GM23338 (cell line): ENCODE results near the gene UBE2E2. TPM values are rescaled to one million over a fixed set of nuclear protein-coding genes. Genes with fewer than 3 reads are reported as not detected.

ENCODE experiments used
- ATAC-seq: fragments of 200-7000 bp; cut with Tn5 transposase; 3 replicates; pipeline ENCODE4 v1.9.1; 2020
- DNase-seq: peaks from one replicate; pipeline ENCODE4 v3.0.0-alpha.2; 2015; ENCODE audit warnings: low spot score
- H2AFZ ChIP-seq: fragments of 200-600 bp; sonication (generic); 2 replicates; pipeline ENCODE4 v1.8.0; 2016; ENCODE audit warnings: antibody characterized with exemption, mild to moderate bottlenecking, moderate library complexity
- H3F3A ChIP-seq: fragments of 200-600 bp; sonication (generic); replicated peaks from 2 replicates; pipeline ENCODE4 v1.8.0; 2017; ENCODE audit warnings: antibody characterized with exemption, mixed run types, low read depth
- H3K27ac ChIP-seq: fragments of 200-600 bp; sonication (generic); 2 replicates; pipeline ENCODE4 v1.6.1; 2016; ENCODE audit warnings: low read depth
- H3K27me3 ChIP-seq: fragments of 200-600 bp; sonication (generic); 2 replicates; pipeline ENCODE4 v1.8.0; 2016; ENCODE audit warnings: mild to moderate bottlenecking, mixed run types, moderate library complexity; ENCODE audit not compliant: insufficient read depth
- H3K36me3 ChIP-seq: fragments of 200-600 bp; sonication (generic); 2 replicates; pipeline ENCODE4 v1.8.0; 2016; ENCODE audit warnings: mild to moderate bottlenecking; ENCODE audit not compliant: insufficient read depth
- H3K4me1 ChIP-seq: fragments of 200-600 bp; sonication (generic); 2 replicates; pipeline ENCODE4 v1.8.0; 2016; ENCODE audit warnings: mild to moderate bottlenecking, moderate library complexity; ENCODE audit not compliant: insufficient read depth
- H3K4me2 ChIP-seq: fragments of 200-600 bp; sonication (generic); 2 replicates; pipeline ENCODE4 v1.7.1; 2017; ENCODE audit warnings: mixed run types
- H3K4me3 ChIP-seq: fragments of 200-600 bp; sonication (generic); 2 replicates; pipeline ENCODE4 v1.6.1; 2016; ENCODE audit warnings: mixed run types
- H3K79me2 ChIP-seq: fragments of 200-600 bp; sonication (generic); replicated peaks from 2 replicates; pipeline ENCODE4 v1.8.0; 2017; ENCODE audit warnings: mild to moderate bottlenecking; ENCODE audit not compliant: insufficient read depth
- H3K9me2 ChIP-seq: fragments of 200-600 bp; sonication (generic); 2 replicates; pipeline ENCODE4 v1.8.0; 2017; ENCODE audit not compliant: insufficient read depth
- H4K20me1 ChIP-seq: fragments of 200-600 bp; sonication (generic); replicated peaks from 2 replicates; pipeline ENCODE4 v1.8.0; 2017; ENCODE audit warnings: mild to moderate bottlenecking; ENCODE audit not compliant: insufficient read depth
- H3K27ac Mint-ChIP-seq: 2 replicates; pipeline ENCODE4 v1.8.0; 2020; ENCODE audit warnings: inconsistent platforms, mild to moderate bottlenecking, moderate library complexity, mixed read lengths
- H3K27me3 Mint-ChIP-seq: 3 replicates; pipeline ENCODE4 v1.8.0; 2022; ENCODE audit warnings: low read depth, mild to moderate bottlenecking, moderate library complexity, mixed read lengths, inconsistent platforms; ENCODE audit not compliant: insufficient read depth, poor library complexity
- H3K36me3 Mint-ChIP-seq: 3 replicates; pipeline ENCODE4 v1.8.0; 2021; ENCODE audit warnings: low read depth, mild to moderate bottlenecking, inconsistent platforms, moderate library complexity, mixed read lengths
- H3K4me1 Mint-ChIP-seq: 3 replicates; pipeline ENCODE4 v1.8.0; 2020; ENCODE audit warnings: mild to moderate bottlenecking, inconsistent platforms, mixed read lengths
- H3K4me3 Mint-ChIP-seq: 3 replicates; pipeline ENCODE4 v1.8.0; 2021; ENCODE audit warnings: moderate library complexity, mild to moderate bottlenecking, inconsistent platforms, mixed read lengths
- H3K9me3 Mint-ChIP-seq: 3 replicates; pipeline ENCODE4 v1.8.0; 2020; ENCODE audit warnings: moderate library complexity, mild to moderate bottlenecking, inconsistent platforms, mixed read lengths
- CREB1 ChIP-seq: fragments of 250-450 bp; sonication (Bioruptor Pico); IDR thresholded peaks from 2 replicates; pipeline ENCODE4 v1.5.0; 2020; ENCODE audit warnings: low read depth, mild to moderate bottlenecking, moderate library complexity
- EZH2 ChIP-seq: fragments of 200-600 bp; sonication (generic); IDR thresholded peaks from one replicate; pipeline ENCODE4 v1.8.0; 2017; ENCODE audit warnings: antibody characterized with exemption, mild to moderate bottlenecking, low read depth; ENCODE audit not compliant: unreplicated experiment
- EZH2phosphoT487 ChIP-seq: fragments of 200-600 bp; sonication (generic); IDR thresholded peaks from one replicate; pipeline ENCODE4 v1.8.1; 2018; ENCODE audit warnings: antibody characterized with exemption; ENCODE audit not compliant: unreplicated experiment
- JUNB ChIP-seq: IDR thresholded peaks from one replicate; pipeline ENCODE4 v1.6.1; 2016; ENCODE audit warnings: antibody characterized with exemption; ENCODE audit not compliant: unreplicated experiment
- NANOG ChIP-seq: IDR thresholded peaks from 2 replicates; pipeline ENCODE4 v1.6.1; 2016; ENCODE audit warnings: antibody characterized with exemption, borderline replicate concordance
- POLR2AphosphoS5 ChIP-seq: IDR thresholded peaks from 2 replicates; pipeline ENCODE4 v1.6.1; 2016; ENCODE audit warnings: antibody characterized with exemption, low read depth
- STAT1 ChIP-seq: IDR thresholded peaks from one replicate; pipeline ENCODE4 v1.6.1; 2016; ENCODE audit warnings: antibody characterized with exemption; ENCODE audit not compliant: unreplicated experiment
- ZNF114 ChIP-seq: fragments of 250-450 bp; sonication (Bioruptor Pico); IDR thresholded peaks from 2 replicates; pipeline ENCODE4 v1.5.0; 2020; ENCODE audit warnings: mild to moderate bottlenecking, moderate library complexity
- ZNF331 ChIP-seq: fragments of 250-450 bp; sonication (Bioruptor Pico); IDR thresholded peaks from 2 replicates; pipeline ENCODE4 v1.5.0; 2020; ENCODE audit warnings: low read depth, mild to moderate bottlenecking, moderate library complexity
- polyA plus RNA-seq: library from polyadenylated mRNA; unstranded; fragments of >200 nt; fragmentation: Nextera tagmentation; extraction: Ambion mirVana; gene quantifications from 2 replicates; pipeline ENCODE4 v1.2.1, GENCODE V29; 2016
- total RNA-seq: library from RNA; depleted of rRNA; stranded (reverse); fragments of >200 nt; shearing (Covaris generic); gene quantifications from 2 replicates; pipeline ENCODE4 v1.2.3, GENCODE V29; 2014
- TF ChIP-seq, protein P1 (sequence below): IDR thresholded peaks from 2 replicates; pipeline ENCODE4 v1.6.1; 2016; ENCODE audit warnings: antibody characterized with exemption
- TF ChIP-seq, protein P2 (sequence below): fragments of 250-450 bp; sonication (Bioruptor Pico); IDR thresholded peaks from 2 replicates; pipeline ENCODE4 v1.5.0; 2020; ENCODE audit warnings: mild to moderate bottlenecking, moderate library complexity
- TF ChIP-seq, protein P3 (sequence below), 2 experiments: fragments of 200-600 bp in 1 of 2; sonication (generic) in 1 of 2; conservative IDR thresholded peaks; 2 replicates each; pipeline versions ENCODE4 v1.5.1 to v1.6.1; 2016 to 2017; ENCODE audit warnings: antibody characterized with exemption in 2 of 2, low read depth in 2 of 2, mild to moderate bottlenecking in 2 of 2, moderate library complexity in 1 of 2
- TF ChIP-seq, protein P4 (sequence below): IDR thresholded peaks from one replicate; pipeline ENCODE4 v1.6.1; 2018; ENCODE audit warnings: antibody characterized with exemption; ENCODE audit not compliant: unreplicated experiment

UBE2E2 gene
- total and polyA plus RNA-seq, 2 experiments from 2014 or later, result 86.9 to 169 TPM

DNA sequence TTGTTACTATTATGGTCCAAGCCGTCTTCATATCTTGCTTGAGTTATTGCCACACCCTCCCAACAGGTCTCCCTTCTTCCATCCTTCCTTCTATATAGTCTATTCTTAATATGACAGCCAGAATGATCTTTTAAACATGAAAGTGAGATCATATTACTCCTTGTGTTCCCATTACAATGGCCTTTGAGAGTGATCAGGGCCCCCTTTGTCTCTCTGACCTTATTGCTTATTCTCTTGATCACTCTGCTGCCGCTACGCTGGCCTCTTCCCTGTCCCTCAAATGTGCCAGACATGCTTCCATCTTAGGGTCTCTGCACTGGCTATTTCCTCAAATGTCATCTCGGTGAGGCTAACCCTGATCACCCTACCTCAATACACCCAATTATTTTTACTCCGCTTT, 38.1 kb downstream of the UBE2E2 start:
- Histone ChIP-seq H3F3A (no peaks in the 10 kb centered on the region), H2AFZ (no peak overlapping the region), H3K27ac (no peak overlapping the region), H3K4me1 (peaks cover 40% of the 10 kb centered on the region), H3K36me3 (no peaks in the 10 kb centered on the region), H3K4me3 (no peak overlapping the region), H3K9me2 (no peaks in the 10 kb centered on the region), H3K4me2 (no peak overlapping the region), H3K79me2 (peaks cover 94% of the 10 kb centered on the region), H3K27me3 (no peaks in the 10 kb centered on the region), H4K20me1 (peaks cover 3% of the 10 kb centered on the region; the same call in 1 of the 2 replicates)
- H3K4me3 Mint-ChIP-seq, result no peak overlapping the region
- no peaks in the 10 kb centered on the region for H3K9me3 Mint-ChIP-seq
- TF ChIP-seq CREB1 (CRISPR knock-in tag) (no peak), EZH2 (no peak), ZNF331 (no peak), EZH2phosphoT487 (no peak), POLR2AphosphoS5 (no peak), JUNB (no peak), ZNF114 (no peak), NANOG (no peak), STAT1 (no peak)
- TF ChIP-seq, protein P1, sequence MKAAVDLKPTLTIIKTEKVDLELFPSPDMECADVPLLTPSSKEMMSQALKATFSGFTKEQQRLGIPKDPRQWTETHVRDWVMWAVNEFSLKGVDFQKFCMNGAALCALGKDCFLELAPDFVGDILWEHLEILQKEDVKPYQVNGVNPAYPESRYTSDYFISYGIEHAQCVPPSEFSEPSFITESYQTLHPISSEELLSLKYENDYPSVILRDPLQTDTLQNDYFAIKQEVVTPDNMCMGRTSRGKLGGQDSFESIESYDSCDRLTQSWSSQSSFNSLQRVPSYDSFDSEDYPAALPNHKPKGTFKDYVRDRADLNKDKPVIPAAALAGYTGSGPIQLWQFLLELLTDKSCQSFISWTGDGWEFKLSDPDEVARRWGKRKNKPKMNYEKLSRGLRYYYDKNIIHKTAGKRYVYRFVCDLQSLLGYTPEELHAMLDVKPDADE, result no peak
- TF ChIP-seq, protein P2, sequence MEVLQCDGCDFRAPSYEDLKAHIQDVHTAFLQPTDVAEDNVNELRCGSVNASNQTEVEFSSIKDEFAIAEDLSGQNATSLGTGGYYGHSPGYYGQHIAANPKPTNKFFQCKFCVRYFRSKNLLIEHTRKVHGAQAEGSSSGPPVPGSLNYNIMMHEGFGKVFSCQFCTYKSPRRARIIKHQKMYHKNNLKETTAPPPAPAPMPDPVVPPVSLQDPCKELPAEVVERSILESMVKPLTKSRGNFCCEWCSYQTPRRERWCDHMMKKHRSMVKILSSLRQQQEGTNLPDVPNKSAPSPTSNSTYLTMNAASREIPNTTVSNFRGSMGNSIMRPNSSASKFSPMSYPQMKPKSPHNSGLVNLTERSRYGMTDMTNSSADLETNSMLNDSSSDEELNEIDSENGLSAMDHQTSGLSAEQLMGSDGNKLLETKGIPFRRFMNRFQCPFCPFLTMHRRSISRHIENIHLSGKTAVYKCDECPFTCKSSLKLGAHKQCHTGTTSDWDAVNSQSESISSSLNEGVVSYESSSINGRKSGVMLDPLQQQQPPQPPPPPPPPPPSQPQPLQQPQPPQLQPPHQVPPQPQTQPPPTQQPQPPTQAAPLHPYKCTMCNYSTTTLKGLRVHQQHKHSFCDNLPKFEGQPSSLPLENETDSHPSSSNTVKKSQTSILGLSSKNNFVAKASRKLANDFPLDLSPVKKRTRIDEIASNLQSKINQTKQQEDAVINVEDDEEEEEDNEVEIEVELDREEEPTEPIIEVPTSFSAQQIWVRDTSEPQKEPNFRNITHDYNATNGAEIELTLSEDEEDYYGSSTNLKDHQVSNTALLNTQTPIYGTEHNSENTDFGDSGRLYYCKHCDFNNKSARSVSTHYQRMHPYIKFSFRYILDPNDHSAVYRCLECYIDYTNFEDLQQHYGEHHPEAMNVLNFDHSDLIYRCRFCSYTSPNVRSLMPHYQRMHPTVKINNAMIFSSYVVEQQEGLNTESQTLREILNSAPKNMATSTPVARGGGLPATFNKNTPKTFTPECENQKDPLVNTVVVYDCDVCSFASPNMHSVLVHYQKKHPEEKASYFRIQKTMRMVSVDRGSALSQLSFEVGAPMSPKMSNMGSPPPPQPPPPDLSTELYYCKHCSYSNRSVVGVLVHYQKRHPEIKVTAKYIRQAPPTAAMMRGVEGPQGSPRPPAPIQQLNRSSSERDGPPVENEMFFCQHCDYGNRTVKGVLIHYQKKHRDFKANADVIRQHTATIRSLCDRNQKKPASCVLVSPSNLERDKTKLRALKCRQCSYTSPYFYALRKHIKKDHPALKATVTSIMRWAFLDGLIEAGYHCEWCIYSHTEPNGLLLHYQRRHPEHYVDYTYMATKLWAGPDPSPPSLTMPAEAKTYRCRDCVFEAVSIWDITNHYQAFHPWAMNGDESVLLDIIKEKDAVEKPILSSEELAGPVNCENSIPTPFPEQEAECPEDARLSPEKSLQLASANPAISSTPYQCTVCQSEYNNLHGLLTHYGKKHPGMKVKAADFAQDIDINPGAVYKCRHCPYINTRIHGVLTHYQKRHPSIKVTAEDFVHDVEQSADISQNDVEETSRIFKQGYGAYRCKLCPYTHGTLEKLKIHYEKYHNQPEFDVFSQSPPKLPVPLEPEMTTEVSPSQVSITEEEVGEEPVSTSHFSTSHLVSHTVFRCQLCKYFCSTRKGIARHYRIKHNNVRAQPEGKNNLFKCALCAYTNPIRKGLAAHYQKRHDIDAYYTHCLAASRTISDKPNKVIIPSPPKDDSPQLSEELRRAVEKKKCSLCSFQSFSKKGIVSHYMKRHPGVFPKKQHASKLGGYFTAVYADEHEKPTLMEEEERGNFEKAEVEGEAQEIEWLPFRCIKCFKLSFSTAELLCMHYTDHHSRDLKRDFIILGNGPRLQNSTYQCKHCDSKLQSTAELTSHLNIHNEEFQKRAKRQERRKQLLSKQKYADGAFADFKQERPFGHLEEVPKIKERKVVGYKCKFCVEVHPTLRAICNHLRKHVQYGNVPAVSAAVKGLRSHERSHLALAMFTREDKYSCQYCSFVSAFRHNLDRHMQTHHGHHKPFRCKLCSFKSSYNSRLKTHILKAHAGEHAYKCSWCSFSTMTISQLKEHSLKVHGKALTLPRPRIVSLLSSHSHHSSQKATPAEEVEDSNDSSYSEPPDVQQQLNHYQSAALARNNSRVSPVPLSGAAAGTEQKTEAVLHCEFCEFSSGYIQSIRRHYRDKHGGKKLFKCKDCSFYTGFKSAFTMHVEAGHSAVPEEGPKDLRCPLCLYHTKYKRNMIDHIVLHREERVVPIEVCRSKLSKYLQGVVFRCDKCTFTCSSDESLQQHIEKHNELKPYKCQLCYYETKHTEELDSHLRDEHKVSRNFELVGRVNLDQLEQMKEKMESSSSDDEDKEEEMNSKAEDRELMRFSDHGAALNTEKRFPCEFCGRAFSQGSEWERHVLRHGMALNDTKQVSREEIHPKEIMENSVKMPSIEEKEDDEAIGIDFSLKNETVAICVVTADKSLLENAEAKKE (CRISPR knock-in tag), result no peak
- TF ChIP-seq, protein P3, sequence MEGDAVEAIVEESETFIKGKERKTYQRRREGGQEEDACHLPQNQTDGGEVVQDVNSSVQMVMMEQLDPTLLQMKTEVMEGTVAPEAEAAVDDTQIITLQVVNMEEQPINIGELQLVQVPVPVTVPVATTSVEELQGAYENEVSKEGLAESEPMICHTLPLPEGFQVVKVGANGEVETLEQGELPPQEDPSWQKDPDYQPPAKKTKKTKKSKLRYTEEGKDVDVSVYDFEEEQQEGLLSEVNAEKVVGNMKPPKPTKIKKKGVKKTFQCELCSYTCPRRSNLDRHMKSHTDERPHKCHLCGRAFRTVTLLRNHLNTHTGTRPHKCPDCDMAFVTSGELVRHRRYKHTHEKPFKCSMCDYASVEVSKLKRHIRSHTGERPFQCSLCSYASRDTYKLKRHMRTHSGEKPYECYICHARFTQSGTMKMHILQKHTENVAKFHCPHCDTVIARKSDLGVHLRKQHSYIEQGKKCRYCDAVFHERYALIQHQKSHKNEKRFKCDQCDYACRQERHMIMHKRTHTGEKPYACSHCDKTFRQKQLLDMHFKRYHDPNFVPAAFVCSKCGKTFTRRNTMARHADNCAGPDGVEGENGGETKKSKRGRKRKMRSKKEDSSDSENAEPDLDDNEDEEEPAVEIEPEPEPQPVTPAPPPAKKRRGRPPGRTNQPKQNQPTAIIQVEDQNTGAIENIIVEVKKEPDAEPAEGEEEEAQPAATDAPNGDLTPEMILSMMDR (conservative IDR thresholded peaks at IDR 0.05; ENCODE audit: low read depth in 2 of 2), result no peak
- TF ChIP-seq, protein P4, sequence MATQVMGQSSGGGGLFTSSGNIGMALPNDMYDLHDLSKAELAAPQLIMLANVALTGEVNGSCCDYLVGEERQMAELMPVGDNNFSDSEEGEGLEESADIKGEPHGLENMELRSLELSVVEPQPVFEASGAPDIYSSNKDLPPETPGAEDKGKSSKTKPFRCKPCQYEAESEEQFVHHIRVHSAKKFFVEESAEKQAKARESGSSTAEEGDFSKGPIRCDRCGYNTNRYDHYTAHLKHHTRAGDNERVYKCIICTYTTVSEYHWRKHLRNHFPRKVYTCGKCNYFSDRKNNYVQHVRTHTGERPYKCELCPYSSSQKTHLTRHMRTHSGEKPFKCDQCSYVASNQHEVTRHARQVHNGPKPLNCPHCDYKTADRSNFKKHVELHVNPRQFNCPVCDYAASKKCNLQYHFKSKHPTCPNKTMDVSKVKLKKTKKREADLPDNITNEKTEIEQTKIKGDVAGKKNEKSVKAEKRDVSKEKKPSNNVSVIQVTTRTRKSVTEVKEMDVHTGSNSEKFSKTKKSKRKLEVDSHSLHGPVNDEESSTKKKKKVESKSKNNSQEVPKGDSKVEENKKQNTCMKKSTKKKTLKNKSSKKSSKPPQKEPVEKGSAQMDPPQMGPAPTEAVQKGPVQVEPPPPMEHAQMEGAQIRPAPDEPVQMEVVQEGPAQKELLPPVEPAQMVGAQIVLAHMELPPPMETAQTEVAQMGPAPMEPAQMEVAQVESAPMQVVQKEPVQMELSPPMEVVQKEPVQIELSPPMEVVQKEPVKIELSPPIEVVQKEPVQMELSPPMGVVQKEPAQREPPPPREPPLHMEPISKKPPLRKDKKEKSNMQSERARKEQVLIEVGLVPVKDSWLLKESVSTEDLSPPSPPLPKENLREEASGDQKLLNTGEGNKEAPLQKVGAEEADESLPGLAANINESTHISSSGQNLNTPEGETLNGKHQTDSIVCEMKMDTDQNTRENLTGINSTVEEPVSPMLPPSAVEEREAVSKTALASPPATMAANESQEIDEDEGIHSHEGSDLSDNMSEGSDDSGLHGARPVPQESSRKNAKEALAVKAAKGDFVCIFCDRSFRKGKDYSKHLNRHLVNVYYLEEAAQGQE, result no peak
- ATAC-seq (no peak), DNase-seq (no peak)
- H3K36me3 Mint-ChIP-seq, result no peaks in the 10 kb centered on the region
- H3K4me1 Mint-ChIP-seq, result peaks cover 33% of the 10 kb centered on the region
- no peak overlapping the region for H3K27ac Mint-ChIP-seq
- H3K27me3 Mint-ChIP-seq, result no peaks in the 10 kb centered on the region
